Measurements from ENCODE around the gene INHBA. TPM values are rescaled to one million over a fixed set of nuclear protein-coding genes. Genes with fewer than 3 reads are reported as not detected.

INHBA gene
- total RNA-seq, 1 donor from 2014 or later: 2.1 TPM

DNA sequence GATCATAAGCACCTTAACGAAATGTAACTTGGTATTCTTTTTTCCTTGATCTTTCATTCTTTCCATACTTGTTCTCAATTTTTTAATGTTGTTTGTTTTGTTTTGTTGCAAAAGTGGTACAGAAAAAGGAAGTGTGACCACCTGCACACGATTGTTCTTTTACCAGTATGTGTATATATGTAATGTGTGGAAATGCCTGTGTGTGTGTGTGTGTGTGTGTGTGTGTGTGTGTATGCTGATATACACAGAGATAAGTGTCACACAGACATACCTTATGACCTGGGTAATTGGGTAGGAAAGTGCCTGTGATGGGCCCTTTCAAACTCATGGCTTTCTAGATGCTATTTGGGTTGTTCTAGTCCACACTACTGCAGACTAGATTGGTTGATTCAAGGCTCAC, 14.0 kb downstream of the INHBA start:
- no peak for DNase-seq (ENCODE audit: low read depth)

DNA sequence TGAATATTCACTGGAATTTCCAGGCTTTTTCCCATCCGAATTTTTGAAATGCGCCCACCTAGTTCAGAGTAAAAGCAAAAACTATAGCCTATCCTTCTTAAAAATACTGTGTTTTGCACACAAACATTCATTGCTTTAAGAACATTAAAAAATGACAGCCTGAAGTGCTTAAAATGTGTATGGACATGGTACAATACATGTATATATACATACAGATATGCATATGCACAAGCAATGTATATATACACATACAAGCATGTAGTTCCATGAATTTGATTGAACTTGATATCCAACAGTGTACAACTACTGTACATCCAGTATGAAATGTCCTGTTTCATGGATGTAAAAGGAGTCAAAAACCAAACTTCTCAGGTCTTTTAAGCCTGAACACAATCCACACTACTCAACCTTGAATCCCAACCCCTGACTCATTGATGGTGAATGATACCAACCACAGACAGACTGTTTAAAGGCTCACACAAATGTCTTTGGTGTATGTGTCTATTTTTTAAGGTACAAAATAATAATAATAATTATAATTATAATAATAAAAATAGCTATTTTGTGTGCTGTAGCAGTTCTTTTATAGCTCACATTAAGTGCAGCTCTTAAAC, 14.8 kb downstream of the INHBA start:
- peak; percentile 50 for DNase-seq (ENCODE audit: low read depth)

DNA sequence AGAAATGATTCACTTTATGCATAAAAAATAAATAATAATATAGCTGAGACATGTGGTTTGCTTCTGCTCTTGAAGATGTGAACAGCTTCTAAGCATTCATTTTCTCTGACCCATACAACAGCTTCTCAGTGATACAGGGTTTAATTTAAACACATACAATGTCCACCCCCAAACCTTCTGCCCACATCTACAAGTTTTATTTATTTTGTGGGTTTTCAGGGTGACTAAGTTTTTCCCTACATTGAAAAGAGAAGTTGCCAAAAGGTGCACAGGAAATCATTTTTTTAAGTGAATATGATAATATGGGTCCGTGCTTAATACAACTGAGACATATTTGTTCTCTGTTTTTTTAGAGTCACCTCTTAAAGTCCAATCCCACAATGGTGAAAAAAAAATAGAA, 17.2 kb downstream of the INHBA start:
- no peak for DNase-seq (ENCODE audit: low read depth)

DNA sequence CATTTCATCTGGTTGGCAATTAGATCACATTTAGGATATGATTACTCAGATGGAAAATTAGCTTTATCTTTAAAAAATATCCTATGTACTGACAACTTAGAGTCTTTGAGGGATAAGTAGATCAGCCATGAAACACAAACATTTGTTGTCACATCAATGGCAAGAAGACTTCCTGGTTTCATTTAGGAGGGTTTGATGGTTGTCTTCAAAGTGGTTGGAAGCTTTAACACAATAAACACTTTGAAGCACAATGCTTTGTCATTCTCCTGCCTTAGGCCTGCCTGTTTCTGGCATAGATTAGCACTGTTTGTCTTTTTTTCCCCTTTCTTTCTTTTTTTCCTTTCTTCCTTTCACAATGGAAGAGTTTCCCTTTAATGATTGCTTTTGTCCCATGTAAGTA, 20.5 kb downstream of the INHBA start:
- DNase-seq (ENCODE audit: low read depth): no peak

DNA sequence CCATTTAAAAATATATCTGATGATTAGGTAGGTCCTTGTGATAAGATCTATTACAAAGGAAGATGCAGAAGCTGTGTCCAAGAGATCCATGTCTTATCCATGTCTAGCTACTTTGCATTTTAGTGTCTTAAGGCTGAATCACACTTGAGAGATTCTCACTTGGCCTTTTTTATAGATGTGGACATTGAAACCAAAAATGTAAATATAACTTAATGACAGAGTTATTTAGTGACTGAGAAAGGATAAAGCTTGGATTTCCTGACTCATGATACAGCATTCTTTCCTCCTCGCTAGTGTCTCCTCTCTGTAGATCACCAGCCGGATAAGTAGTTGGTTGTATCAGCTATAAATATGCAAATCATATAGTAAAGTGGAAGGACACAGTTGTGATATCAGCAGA, 23.3 kb downstream of the INHBA start:
- DNase-seq (ENCODE audit: low read depth): no peak

DNA sequence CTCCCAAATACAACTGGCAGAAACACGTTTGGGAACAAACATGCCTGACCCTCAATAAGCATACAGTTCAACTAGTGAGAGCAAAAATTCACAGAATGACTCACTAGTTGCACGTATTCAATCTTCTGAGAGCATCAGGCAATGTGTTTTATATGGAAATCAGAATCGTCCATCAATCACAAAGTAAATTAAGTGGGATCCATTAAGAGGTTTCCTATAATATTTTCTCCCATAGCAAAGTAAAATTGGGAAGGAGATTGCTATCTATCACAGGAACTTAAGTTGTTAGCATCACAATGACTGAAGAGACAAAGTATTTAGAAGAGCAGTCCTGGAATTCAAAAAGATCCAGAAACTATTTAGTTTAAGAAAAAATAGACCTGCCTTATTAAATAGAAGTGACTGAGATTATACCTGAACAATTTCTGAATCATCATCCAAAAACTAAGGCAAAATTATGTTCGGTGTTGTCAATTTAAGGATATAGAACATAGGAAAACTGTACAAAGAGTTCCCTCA, 28.3 kb downstream of the INHBA start:
- no peak for DNase-seq (ENCODE audit: low read depth)

DNA sequence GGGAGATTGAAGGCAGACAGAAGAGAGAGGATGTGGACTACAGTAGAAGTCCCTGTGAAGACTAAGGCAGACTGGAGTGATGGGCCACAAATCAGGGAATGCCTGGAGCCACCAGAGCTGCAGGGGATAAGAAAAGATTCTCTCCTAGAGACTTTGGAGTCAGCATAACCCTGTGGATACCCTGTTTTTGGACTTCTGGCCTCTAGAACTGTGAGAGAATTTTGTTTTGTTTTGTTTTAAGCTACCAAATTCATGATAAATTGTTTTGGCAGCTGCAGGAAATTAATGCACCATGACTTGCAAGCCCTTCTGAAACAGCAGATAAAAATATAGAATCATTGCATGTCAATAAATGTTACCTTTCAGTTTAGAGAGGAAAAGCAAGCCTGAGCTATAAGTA, 41.3 kb downstream of the INHBA start:
- no peak for DNase-seq (ENCODE audit: low read depth)

DNA sequence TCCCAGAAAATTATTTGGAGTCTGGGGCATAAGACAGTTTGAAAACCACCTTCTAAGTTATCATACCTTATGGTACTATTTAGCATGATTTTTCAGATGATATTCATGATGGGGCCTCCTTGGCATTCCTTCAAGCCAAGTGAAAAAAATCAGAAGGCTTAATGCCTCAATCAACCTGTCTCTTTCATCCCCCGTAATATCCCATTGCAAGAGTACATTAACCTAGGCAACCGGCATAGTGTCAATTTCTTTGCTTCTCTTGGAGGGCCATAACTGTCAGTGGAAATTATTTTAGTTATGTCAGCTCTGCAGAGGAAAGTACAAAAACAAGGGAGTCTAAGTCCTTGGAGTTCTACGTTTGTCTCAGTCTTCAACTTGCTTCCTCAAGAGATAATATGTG, 43.4 kb downstream of the INHBA start:
- DNase-seq (ENCODE audit: low read depth): no peak

DNA sequence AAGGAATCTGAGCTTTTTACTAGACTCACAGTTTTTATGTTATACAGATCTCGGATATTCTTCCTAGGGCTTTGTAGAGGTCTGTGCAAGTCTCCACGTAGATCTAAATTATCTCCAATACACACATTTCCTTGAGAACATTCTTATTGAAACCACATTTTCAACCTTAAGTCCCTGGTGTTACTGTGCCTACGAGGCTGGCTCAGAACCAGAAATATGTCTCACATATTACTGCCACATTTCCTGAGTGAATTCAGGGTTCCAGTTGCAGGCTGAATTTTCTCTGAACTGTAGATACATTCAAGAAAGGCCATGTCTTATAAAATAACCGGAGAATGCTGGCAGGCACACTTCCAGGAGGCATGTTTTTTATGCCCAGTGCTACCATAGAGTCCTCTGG, 46.5 kb downstream of the INHBA start:
- DNase-seq (ENCODE audit: low read depth): no peak

DNA sequence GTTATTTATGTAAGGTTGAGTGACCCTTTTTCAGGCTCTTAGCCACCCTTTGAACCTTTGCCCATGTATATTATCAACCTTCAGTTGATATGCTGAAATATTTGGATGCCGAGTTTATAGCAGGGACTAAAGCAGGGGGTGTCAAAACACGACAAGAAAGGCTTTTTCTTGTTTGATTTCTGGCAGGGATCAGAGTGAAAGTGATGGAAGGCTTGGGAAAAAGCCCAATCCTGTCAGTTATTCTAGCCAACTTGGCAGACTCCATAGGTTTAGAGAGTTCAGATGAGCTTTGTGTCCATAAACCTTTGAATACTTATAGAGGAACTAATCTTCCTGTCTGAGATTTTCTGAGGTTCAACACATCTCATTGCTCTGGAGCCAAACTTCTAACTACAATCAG, 47.5 kb downstream of the INHBA start:
- no peak for DNase-seq (ENCODE audit: low read depth)

DNA sequence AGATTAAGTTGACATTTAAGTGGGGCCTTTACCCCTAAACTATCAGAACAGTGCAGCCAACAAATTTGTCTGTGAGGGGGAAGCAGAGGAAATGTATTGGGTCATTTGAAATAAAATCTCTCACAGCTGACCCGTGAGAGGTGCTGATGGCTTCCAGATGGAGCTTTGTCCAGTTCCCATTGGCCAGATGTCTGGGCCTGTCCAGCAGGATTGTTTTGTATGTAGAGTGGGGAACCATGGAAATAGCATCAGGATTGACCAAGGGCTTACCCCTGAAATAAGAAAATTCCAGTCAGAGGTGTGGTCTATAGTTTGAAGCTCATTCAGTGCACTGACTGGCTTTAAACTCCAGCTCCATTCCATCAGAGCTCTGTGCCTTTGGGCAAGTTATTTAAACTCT, 50.6 kb downstream of the INHBA start:
- DNase-seq (ENCODE audit: low read depth): no peak

DNA sequence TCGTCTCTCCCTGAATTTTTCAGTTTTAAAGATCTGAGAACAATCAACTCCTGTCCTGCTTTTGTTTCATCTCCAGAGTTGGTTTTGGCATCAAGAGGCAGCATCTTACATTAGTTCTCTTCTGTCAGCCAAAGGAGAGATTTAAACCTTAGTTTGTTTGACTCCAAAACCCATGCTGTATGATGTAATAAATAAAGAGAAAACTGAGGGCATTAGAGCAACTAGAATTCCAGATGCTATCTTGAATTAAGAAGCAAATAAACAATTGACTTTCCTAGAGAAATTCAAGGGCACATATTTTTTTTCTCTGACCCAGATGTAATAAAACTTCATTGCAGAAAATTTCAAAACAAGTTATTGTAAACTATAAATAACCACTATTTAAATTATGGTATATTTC, 54.4 kb downstream of the INHBA start:
- no peak for DNase-seq (ENCODE audit: low read depth)

DNA sequence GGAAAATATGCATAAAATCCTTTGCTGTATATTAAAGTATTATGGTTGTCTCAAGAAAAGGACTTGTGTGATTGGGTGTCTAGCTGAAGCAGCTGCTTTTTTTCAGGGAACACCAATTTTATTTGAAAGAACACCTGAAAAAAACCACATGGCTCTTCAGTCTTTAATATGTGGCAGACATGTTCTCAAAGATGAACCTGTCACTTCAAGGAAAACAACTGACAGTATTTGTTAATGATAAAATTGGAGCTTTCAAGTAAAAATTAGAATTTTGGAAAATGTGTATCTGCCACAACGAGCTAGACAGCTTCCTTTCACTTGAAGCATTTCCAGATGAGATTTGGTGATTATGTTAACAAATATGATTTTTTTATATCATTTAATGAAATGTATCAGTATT, 59.3 kb downstream of the INHBA start:
- DNase-seq (ENCODE audit: low read depth): no peak

DNA sequence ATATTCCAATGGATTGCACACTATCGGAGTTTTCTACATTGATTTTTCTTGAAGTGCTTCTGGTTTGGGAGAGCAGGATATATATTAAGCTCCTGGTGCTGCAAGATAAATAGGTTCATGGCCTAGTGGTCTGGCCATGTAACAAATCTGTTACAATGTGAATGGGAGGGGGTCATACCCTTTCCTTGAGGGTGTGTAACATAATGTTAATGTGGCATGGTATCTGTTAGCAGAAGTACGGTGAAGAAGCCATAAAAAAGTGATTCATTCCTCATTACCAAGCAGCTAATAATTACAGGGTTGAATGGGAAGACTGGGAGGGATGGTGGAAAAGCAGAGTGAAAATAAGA, 61.2 kb downstream of the INHBA start:
- peak; percentile 3 for DNase-seq (ENCODE audit: low read depth)

DNA sequence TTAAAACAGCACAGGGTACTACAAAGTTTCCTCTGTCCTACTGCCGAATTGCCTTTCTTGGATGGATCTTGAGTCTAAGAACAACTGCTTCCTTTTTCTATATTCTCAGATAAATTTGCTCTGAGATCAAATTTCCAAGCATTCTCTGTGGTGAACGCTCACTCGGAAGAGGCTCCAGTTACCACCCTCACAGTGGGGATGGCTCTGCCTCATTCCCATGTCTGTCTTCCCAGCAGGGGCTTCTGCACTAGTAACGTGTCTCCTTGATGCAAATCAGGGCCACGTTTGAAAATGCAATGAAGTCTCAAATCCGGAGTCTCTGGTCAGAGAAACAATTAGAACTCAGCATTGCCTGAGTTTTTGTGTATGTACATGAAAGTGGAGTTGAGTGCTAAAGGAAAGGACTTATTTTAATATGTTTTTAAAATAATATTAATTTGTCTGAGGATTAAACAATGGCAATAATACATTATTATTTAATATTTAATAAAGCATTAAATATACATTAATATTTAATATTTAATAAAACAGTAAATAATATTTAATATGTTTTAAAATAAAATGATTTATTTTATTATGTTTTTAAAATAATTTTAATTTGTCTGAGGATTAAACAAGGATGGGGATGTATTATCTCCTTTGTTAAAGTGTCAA, 61.8 kb downstream of the INHBA start:
- DNase-seq (ENCODE audit: low read depth): no peak

DNA sequence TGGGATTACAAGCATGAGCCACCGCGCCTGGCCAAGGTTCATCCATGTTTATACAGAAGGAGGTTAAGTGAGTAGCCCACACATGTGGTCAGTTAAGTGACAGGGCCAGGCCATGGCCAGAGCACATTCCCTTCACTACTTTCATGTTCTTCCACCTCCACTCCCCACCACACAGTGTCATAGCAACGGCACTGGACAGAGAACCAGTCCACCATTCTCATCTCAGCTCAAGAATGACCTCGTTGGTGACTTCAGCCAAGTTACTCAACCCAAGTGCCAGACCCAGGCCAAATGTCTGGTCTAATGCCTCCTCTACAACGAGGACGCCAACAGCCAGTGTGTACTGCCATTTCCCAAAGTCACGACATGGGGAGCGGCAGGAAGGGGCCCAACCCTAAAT, 62.4 kb downstream of the INHBA start:
- no peak for DNase-seq (ENCODE audit: low read depth)

DNA sequence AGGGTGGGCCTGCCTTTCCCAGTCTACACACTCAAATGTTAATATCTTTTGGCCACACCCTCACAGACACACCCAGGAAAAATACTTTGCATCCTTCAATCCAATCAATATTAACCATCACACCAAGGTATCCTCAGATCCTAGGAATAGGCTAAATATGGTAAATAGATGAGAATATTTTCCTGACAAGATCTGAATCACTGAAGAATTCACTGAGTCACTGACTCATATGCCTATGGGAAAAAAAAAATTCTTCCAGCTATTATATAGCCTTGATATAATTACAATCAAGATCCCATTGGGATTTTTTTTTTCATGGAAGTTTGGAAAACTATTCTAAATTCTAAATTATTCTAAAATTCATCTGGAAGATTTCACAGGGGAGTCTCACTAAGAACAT, 65.8 kb downstream of the INHBA start:
- DNase-seq (ENCODE audit: low read depth): no peak
